H1 (cell line): ENCODE results near the gene ASIC1. TPM values are rescaled to one million over a fixed set of nuclear protein-coding genes. Genes with fewer than 3 reads are reported as not detected.

Source experiments
- CEBPB ChIP-seq: IDR thresholded peaks from 2 replicates; pipeline ENCODE4 v1.6.1; 2012; ENCODE audit warnings: low read depth, low read length
- FOSL1 ChIP-seq: IDR thresholded peaks from 2 replicates; pipeline ENCODE4 v1.6.1; 2011; ENCODE audit warnings: mild to moderate bottlenecking, low read depth, low read length, moderate library complexity; ENCODE audit not compliant: insufficient read depth
- NANOG ChIP-seq: IDR thresholded peaks from 2 replicates; pipeline ENCODE4 v1.6.1; 2011; ENCODE audit warnings: low read length, low read depth, mild to moderate bottlenecking, inconsistent platforms; ENCODE audit not compliant: insufficient read depth, poor library complexity, severe bottlenecking
- SIN3A ChIP-seq, 2 experiments: IDR thresholded peaks in 1 of 2; conservative IDR thresholded peaks in 1 of 2; 2 replicates each; pipeline ENCODE4 v1.6.1; 2011 to 2012; ENCODE audit warnings: low read length in 2 of 2, improper control_type of control experiment in 1 of 2, low read depth in 1 of 2, mild to moderate bottlenecking in 1 of 2
- SP4 ChIP-seq: IDR thresholded peaks from 2 replicates; pipeline ENCODE4 v1.6.1; 2012; ENCODE audit warnings: low read length, inconsistent platforms
- SRF ChIP-seq: IDR thresholded peaks from 2 replicates; pipeline ENCODE4 v1.6.1; 2011; ENCODE audit warnings: mild to moderate bottlenecking, low read depth, low read length, moderate library complexity
- TBP ChIP-seq: IDR thresholded peaks from 2 replicates; pipeline ENCODE4 v1.6.1; 2011; ENCODE audit warnings: low read depth, low read length, improper control_type of control experiment
- polyA plus RNA-seq, 7 experiments: library from polyadenylated mRNA; depleted of rRNA in 3 of 7; stranded (reverse) in 5 of 7; unstranded in 2 of 7; fragments of >200 nt in 5 of 7; fragments of 200-250 nt in 2 of 7; gene quantifications; 1 replicate in 5 of 7; 2 replicates in 1 of 7; 4 replicates in 1 of 7; pipeline versions ENCODE4 v1.2.1 to v1.2.3, GENCODE V29; 2011 to 2013; ENCODE audit warnings: missing spikeins in 2 of 7, mixed read lengths in 2 of 7
- total RNA-seq: library from RNA; stranded (reverse); fragmentation: NEBNext Ultra II Directional; extraction: Animal tissue kit (Norgen Biotek cat#: 25700); gene quantifications from 2 replicates; pipeline ENCODE4 v1.2.1, GENCODE V29; 2021

Gene ASIC1
- total and polyA plus RNA-seq, 2 of the 8 experiments (the other 6 are each of a cell fraction or from before 2014, with no cell fraction given) = 2.4 to 4.4 TPM

DNA sequence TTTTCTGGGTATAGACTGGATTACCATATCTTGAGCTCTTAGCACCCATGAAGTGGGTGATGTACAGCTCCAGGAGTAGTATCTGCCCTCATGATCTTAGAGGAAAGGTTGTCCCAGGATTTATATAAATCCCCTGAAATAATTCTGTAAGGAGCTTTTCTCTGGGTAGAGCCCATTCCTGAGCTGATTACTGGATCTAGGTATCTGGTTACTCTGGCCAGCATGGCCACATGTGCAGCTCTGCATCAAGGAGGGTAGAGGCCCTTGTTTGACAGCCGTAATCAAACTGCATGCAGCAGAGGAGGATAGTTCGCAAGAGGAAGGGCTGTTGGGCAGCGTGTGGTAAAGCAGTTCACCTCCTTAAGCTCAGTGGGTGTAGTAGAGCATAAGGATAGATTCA is 63.1 kb downstream of the ASIC1 start (continued):
- TF ChIP-seq NANOG (no peak), SIN3A (conservative IDR thresholded peaks at IDR 0.05 in 1 of 2, IDR thresholded peaks at IDR 0.05 in 1 of 2; ENCODE audit: low read depth in 1 of 2, low read length in 2 of 2) (no peak), TBP (no peak), SP4 (no peak), CEBPB (no peak), FOSL1 (no peak), SRF (no peak)
- TF ChIP-seq, all 59 proteins: peak for 0
